ENCODE data around the gene OR51E1.

Gene OR51E1

DNA sequence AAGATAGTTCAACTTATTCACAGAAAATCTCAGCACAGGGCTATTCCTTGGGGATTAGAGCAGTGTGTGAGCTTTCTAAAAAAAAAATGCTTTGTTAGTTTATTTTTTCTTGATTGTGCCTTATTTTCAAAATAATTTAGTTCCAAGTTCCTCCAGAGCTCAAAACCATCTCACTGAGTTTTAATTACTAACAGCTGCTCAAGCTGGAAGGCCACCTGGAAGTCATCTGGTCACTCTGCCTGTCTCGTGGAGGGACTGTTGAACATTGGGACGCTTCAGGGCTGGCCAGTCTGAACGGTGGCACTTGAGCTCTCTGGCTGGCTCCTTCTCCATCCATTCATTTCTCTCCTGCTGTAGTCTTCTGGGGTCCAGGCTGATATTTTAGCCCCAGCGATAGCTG is 4.0 kb downstream of the OR51E1 start:
- no peak for DNase-seq (ENCODE audit: low read depth in 2 of 2)

DNA sequence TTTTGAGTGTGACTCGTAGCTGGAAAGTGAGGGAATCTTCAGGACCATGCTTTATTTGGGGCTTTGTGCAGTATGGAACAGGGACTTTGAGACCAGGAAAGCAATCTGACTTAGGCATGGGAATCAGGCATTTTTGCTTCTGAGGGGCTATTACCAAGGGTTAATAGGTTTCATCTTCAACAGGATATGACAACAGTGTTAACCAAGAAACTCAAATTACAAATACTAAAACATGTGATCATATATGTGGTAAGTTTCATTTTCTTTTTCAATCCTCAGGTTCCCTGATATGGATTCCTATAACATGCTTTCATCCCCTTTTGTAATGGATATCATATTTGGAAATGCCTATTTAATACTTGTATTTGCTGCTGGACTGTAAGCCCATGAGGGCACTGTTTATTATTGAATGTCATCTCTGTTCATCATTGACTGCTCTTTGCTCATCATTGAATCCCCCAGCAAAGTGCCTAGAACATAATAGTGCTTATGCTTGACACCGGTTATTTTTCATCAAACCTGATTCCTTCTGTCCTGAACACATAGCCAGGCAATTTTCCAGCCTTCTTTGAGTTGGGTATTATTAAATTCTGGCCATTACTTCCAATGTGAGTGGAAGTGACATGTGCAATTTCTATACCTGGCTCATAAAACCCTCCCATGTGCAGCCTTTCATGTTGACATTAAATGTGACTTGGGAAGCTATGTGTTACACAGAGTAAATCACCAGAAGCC is 11.0 kb downstream of the OR51E1 start:
- no peak for DNase-seq (ENCODE audit: low read depth in 2 of 2)

DNA sequence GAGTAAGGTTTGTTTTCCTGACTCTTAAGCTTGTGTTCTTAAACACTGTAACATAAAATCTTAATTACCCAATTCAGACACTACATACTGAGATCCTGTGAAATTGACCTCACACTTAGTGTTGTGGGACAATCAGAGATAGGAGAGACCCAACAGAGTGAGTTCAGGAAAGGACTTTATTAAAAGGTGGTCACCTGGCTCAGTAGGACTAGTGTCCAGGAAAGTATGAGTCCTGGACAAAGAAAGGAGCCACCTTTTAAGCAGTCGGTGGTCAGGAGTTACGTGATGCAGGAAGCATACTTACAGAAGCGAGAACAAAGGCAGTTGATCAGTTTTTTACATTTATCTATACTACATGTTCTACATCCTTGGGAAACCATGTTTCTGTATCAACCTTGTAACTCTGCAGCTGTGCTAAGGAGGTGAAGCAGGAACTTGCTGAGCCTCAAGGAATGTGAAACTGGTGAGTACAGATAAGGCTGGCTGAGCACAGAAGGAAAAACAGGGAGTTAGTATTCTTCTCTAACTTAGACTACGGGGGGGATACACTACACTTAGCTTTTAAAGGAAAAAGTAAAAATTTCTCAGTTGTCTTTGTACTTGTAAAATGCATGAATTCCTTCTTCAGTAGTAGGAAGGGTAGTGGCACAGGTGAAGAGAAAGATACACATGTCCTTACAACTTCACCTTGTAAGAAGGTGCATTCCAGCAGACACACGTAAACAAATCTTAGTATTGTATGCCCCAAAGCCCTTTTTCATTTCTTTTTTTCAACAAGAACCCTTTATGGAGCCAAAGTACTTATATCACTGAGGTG is 15.1 kb downstream of the OR51E1 start:
- no peak for DNase-seq (ENCODE audit: low read depth in 2 of 2)

DNA sequence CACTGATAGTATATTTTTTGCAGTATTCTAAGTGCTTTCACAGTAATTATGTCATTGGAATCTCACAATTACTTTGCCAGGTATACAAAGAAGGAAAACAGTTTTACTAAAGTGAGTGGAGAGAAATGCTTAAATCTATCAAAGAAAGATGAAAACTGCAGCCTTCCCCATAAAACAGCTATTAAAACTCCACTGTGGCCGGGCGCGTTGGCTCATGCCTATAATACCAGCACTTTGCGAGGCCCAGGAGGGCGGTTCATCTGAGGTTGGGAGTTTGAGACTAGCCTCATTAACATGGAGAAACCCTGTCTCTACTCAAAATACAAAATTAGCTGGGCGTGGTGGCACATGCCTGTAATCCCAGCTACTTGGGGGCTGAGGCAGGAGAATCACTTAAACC is 19.1 kb downstream of the OR51E1 start:
- no peak for DNase-seq (ENCODE audit: low read depth in 2 of 2)

DNA sequence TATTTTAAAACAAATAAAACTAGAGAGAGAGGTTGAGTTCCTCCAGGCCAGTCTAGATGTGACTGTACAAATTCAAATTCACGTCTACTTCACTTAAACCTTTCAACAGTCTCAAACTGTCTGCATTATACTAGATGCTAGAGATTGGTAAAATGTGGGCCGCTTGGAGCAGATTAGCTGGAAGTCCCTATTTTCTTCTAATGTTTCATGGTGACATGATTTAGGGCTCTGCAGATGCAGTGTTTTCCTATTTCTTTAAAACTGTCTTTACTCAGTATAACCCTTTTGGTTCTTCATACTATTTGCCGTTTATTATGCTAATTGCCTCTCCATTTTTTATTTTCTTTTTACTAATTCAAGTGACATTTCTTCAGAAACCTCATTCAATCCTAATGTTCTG is 20.4 kb downstream of the OR51E1 start:
- no peak for DNase-seq (ENCODE audit: low read depth in 2 of 2)

DNA sequence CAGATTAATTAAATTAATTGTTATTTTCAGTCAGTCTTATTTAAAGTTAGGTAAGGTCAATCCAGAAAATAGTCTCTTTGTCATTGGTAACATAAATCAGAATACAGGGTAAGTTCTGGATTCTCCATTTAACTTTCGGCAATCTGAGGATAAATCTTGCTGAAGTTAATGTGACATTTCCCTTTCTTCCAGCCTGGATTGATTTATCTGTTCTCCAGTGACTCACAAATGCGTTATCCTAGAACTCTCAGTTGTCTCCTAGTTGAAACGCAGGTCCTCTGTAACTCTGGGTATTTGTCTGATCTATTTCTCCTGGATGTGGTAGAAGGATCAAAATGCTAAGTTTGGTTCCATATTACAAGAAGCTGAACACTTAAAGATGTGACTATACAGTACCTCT is 21.0 kb downstream of the OR51E1 start:
- DNase-seq (ENCODE audit: low read depth in 2 of 2), result no peak

DNA sequence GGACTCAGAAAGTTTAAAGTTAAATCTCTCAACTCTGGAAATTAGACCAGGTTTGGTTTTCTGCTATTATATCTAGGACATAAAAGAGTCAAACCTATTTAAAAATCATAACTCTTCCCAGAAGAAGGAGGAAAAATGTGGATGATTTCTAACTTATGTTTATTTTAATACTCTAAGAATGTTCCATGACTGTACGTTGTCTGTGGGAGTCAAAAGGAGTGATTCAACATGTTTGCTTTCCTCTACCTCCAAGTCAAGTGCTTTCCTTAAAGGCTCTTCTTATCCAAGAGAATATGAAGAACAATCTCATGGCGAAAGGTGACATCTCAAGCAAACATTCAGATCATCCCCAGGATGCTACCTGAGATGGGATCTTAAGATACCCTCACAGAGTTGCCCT is 21.6 kb downstream of the OR51E1 start:
- no peak for DNase-seq (ENCODE audit: low read depth in 2 of 2)

DNA sequence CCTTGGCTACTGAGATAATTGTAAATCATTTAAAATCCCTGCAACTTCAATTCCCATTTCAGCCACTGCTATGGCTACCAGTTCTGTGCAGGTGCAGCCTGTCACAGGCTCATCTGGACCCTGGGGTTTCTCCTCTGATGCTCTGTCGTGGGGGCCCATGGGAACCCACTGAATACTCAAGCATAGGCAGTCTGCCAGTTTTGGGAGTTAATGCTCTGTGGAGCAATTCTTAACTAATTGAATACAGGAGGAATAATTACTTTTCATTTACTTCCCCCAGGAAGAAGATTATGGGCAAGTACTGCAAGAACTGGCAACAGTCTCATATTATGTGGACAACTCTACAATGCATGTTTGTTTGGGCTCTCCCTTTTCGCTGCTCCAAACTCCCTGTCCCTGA is 28.0 kb downstream of the OR51E1 start:
- DNase-seq (ENCODE audit: low read depth in 2 of 2), result no peak

DNA sequence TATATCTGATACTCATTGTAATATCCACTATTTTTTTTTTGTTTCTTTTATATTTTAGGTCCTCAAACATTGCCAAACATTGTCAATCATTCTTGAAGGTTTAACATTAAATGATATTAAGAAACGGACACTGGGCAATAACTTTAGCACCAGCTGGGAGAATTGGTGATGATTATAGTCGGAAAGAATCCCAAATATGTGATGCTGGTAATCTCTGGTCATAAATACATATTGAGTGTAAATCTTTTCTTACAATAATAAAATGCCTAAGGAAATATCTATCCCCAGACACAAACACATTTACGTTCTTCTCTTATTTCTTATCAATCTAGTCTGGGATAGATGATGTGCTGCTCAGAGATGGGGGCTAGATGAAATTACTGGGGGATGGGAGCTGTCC is 28.7 kb downstream of the OR51E1 start:
- DNase-seq (ENCODE audit: low read depth in 2 of 2), result no peak

DNA sequence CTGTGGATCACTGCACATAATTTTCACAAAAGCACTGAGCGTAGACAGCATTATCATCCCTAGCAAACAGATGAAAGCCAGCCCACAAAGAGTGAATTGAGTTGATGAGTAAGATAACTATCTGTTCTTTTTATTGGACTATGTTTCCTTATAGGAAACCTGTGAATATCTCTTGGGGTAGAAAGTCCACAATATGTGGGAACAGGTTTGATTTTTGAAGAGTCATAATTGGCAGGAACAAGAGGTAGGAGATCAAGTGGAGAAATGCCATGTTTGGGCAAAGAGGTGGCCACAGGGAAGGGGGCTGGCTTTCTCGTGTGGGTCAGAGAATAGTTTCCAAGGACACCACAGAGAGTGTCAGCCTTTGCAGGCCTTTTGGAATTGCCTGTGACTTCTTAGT is 30.0 kb downstream of the OR51E1 start:
- no peak for DNase-seq (ENCODE audit: low read depth in 2 of 2)

DNA sequence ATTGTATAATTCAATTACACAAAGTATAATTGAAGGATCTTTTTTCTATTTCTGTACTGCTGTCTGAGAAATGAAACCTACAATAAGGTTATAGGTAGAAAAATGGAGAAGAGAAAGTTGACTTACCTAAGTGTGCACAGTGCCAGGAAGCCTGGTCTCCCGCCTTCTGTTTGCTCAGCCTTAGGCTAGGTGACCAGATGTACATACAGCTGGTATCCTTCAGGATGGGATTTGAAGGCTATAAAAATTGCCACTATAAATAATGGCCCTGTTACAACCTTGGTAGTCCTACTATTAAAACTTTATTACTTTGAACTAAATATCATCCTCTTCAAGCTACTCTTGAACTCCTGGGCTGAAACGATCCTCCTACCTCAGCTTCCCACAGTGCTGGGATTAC is 34.2 kb downstream of the OR51E1 start:
- DNase-seq (ENCODE audit: low read depth in 2 of 2), result no peak

DNA sequence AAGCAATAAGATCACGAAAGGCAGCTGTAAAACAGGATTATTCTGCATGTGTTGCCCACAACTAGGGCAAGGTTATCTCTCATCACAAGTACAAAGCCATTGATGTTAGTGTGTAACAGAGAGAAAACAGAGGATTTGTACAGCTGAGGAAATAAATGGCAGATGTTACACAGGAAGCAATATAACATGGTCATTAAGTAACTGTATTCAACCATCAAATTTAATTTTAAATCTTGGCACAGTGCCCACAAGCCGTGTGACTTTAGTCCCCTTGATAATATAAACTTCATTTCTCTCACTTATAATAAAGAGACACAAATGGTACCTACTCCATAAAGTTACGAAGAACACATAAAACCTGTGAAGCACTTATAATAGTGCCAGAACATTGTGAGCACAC is 36.6 kb downstream of the OR51E1 start:
- DNase-seq (ENCODE audit: low read depth in 2 of 2), result no peak

DNA sequence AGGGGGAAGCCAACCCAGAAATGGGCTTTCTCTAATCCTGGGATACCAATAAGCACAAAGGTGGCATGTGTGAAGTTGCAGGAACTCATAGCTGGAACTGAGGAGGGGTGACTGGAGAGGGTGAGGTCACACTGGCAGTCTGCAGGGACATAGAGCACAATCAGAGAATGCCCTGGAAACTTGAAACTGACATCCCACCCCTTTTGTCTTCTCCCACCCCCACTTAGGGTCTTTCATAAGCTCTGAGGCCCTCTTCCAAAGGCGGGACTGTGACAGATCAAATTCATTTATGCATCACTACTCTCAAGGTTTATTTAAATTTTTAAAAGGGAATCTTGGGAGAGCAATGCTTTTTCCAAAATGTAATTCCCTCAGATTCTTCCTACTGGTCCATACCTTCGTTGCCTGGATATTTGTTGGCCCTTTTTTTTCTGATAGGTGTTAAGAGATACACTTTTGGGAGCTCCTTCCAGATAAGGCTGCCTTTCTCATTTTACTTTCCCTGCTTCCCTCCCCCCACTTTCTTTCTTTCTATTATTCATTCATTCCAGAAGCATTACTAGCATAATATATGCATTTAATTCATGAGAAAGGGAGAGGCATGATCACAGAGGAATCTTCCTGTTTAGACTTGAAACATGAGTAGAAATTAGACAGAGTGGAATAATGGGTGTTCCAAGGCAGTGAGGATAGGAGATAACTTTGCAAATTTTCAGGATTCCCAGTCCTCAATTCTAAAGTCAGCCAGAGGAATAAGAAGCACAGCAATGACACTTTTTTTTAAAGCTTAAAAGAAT is 39.0 kb downstream of the OR51E1 start:
- peak; percentile 8 to 17 for DNase-seq (ENCODE audit: low read depth in 2 of 2)

DNA sequence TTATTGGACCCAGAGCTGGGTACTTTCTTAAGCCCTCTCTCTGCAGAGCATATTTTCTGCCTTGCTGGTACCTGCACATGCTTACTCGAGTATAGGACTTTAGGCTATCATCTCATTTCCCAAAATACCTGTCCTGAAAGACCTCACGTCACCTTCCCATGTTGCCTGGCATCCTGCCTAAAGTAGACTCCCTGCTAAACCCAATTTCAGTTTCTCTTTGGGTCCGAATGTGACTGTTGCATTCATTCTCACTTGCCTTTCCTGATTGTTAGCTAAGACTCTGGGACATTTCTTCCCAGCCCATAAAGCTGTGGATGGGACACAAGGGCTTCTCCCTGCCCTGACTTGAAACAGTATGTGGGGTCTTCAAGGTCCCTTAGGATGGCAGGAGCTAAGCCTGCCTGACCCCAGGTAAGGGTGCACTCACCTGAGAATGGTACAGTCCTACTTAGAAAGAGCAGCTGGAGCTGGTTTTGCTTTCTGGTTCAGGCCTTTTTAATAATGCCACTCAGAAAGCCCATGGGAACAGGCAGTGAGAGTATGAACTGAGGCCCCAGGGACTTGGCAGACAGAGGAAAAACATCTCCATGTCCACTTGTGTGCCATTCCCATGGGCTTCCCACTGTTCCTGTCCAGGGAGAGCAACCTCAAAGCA is 41.0 kb downstream of the OR51E1 start:
- DNase-seq (ENCODE audit: low read depth in 2 of 2), result no peak

DNA sequence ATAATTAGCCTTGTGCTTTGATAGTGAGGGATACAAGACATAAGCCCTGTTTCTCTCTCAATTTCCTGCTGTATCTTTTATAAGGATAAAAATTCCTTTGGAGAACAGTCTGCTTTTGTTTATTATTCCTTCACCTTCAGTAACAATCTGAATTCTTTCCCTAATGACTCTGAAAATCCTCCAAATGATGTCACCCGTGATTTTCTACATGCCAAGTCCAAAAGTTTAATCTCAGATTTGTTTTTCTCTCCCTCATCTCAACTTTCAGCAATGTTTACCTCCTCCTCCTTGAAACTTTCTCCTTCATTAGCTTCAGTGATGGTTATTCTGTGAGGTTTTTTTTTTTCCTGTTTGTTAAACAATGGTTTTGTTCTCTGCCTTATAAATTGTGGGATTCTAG is 51.7 kb downstream of the OR51E1 start:
- no peak for DNase-seq (ENCODE audit: low read depth in 2 of 2)

DNA sequence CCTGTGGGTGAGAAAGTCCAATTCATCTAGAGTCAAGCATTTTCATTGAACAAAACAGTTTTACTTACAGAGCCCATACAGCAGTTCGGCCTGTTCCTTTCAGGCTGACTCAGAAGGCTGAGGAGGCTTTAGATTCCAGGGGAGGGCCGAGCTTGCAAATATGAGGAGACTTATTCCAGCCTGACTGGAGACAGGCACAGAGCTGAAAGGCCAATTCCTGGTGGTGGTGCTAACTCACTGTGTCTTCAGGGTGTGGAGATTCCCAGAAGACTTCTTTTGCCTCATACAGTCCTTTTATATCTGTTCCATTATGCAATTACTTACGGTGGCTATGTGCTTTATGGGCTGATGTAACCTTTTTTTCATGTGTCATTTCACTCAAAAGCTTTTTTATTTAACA is 53.8 kb downstream of the OR51E1 start, which contains the start of gene OR51E2:
TSS of gene OR51E2 (minus strand) at position 269 of the 400 bp plus-strand sequence. CDS start 15,142 bp downstream, outside the sequence.
- DNase-seq (ENCODE audit: low read depth in 2 of 2), result no peak

DNA sequence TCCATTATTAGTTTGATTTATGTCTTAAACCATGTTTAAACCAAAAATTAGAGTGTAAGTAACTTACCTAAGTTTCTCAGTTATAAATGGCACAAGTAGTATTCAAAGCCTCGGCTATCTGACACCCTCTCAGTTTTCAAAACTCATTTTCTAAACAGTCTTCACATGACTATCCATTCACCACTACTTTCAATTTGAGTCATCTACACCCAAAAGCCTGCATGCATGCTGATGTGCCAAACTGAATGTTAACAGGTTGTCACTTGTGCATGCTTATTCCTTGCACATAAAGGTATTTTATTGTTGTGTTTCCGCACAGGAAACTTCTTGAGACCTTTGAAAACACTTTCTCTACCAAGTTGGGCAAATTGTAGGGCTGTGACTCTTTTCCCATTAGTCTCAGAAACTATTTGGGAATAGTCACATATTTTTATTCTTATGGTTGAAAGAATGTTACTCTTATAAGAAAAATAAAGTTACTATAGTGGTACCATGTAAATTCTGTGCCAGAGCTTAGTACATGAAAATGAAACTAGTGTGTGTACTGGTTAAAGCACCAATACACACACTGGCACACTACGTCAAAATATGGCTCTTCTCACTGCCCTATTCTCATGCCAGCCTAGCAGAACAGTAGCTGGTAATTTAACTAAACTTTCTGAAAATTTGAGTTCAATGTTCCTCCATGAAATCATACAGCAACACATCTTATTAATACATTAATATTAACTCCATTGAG is 56.1 kb downstream of the OR51E1 start:
- no peak for DNase-seq (ENCODE audit: low read depth in 2 of 2)

DNA sequence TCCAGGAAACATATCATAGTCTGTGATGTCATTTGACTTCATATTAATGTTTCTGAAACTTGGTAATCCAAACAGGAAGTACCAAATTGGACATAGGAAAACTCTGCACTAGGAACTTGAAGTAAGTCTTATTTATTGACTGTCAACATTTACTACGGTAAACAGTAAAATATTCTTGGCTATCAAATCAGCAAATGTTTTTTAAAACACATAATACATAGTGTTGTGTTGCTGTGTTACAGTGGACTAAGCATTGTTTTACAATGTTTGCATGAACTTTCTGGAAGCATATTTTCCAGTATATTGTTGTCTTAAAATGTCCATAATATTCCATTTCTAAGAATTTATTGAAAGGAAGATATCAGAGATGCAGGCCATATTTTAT is 56.6 kb downstream of the OR51E1 start:
- DNase-seq (ENCODE audit: low read depth in 2 of 2), result no peak

DNA sequence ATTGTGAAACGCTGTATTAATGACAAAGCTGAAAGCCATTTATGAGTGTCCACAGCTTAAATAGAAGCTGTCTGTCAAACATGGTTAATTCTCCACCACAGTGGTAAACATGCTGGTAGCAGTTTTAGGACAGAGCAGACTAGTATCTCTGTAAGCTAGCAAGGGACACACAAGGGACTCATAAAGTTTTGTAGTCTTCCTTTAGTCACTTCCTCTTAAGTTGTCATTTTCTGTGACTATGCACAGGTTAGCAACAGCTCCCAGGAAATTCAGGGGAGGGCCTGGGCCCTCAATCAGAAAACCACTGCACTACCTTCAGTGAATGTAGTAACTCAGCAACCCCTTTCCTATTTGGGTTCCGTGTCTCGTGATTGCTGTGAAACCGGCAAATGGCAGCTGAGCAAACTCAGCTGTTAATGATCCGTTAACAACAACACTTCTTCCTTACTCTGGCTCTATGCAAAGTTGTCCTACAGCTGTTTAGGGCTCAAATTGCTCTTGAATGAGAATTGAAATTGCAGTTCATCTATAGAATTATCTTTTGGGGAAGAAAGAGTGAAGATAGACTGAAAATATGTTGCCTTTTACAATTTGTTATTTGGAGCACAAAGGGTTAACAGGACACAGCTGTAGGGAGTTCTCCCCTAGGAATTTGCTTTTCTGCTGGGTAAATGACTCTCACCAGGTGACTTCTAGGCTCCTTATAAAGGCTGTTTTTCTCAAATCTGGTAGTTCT is 60.4 kb downstream of the OR51E1 start, which contains the start of gene MMP26:
TSS of gene MMP26 (plus strand) at position 731 of the 736 bp plus-strand sequence.
- no peak for DNase-seq (ENCODE audit: low read depth in 2 of 2)

DNA sequence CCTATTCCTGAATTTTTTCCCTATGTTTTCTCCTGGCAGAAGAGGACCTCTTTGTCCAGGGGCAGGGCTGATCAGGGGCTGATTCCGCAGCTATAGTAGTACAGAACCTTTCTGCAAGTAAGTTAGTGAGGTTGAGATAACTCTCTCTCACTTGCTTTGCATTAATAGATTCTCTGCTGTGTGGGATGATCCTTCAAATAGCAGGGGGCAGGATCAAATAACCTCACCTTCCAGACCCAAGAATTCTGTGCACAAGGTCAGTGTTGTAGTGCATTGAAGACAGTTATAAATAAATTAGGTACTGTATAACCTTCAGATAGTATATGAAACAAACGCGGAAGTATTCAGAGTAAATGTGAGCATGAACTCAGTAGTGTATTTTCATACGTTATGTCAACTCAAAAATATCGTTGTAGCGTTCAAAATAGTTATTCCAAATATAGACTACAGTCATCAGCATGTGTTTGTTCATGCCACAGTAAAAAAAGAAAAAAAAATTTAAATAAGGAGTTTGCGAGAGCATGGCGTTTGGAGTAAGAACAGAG is 61.1 kb downstream of the OR51E1 start:
- no peak for DNase-seq (ENCODE audit: low read depth in 2 of 2)
